NCI-H69 (cell line): ENCODE measurements around the gene ACER2.

Source experiments
- DNase-seq: peaks from one replicate; lab custom pipeline; 2025; lab: John Stamatoyannopoulos, UW

The ACER2 gene

GRCh38 chr9:19456426-19456825, 47.6 kb downstream of the ACER2 start:
- peak; percentile 34 for DNase-seq

GRCh38 chr9:19456996-19457692, 48.3 kb downstream of the ACER2 start:
- DNase-seq = peak; percentile 90

- no peak for DNase-seq
These were observed 48.8 kb downstream of the ACER2 start for GRCh38 chr9:19457693-19458009.

DNA sequence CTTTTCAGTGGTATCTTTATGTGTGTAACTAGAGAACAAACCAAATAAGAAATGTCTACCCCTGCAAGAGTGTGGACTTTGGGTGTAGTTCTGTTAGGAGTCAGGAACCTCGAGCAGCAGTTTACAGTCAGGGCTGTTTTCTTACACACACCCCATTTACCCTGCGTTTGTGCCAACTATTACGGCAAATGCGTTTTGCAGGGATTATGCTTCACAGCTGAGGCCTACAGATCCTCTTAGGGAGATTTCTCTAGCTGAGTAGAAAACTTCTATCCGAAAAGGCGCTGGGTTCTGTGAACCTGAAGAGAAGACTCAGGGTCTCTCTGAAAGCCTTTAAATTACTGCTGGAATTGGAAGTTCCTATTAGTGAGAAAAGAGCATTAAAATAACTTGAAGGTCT, 51.4 kb downstream of the ACER2 start:
- DNase-seq = no peak

- DNase-seq = no peak
These were observed 52.3 kb downstream of the ACER2 start for GRCh38 chr9:19461135-19461534.

GRCh38 chr9:19464061-19464763, 55.4 kb downstream of the ACER2 start:
- no peak for DNase-seq

GRCh38 chr9:19464764-19465585, 56.2 kb downstream of the ACER2 start:
- DNase-seq = peak; percentile 90

DNA sequence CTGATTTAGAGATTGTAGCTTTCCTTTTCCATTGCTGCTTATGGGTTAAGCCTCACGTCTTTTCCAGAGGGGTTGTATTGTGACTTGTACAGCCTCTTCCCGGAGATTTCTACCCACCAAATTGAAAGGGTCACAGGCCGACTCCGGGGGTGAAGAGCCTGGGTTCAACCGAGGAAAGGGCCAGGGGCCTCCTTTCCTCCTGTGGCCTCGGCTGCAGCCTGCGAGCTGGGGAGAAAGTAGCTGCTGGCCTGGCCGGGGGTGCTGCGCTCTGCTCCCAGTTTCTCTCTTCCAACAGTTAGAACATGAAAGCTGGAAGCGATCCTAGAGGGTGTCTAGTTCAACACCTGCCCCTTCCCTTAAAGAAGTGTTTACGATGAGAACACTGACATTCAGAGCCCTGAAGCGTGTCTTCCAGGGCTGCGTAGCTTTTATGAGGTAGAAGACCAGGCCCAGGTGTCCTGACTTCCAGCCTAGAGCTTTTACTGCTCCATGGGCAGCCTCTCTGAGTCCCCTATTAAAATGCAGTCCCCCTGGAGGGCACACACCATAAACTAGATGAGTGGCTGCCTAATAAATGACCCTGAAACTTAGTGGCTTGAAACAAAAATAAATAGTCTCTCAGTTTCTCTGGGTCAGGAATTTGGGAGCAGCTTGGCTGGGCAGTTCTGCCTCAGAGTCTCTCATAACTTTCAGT, 56.9 kb downstream of the ACER2 start:
- peak; percentile 31 for DNase-seq

- DNase-seq = no peak
These were observed 57.5 kb downstream of the ACER2 start for GRCh38 chr9:19466280-19466639.

DNA sequence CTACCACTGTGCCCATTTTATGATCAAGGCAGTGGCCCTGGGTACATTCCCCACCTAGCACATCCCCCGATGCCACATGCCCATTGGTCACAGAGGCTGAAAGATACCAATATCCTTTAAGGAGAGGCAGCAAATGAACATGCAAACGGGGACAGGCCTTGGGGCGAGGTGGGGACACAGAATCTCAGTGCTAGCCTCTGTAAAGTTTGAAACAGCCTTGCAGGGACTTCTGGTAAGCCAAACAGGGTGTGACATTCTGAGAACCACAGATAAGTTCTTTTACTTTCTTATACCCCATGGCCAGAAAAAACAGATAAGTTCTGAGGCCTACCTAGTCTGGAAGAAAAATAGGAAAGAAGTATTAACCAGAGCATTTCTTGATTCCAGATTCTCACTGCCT, 60.5 kb downstream of the ACER2 start:
- DNase-seq = no peak

DNA sequence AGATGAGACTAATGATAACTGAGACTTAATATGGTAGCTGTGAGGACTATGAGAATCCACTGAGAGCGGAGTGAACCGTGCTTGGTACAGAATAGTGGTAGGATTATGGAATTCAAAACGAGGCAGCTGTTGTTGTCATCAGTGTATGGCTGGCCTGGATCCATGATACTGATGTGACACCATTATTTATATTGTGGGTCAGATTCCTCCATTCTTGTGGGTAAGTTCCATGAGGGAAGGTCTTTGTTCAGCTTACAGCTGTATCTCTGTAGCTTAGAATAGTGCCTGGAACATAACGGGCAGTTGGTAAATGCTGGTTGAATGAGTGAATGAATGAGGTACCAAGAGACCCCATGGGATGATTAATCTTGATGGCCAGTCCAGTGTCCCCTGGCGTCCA, 61.8 kb downstream of the ACER2 start:
- no peak for DNase-seq

GRCh38 chr9:19470981-19471650, 62.3 kb downstream of the ACER2 start:
- no peak for DNase-seq

GRCh38 chr9:19471737-19472648, 63.2 kb downstream of the ACER2 start:
- DNase-seq = peak; percentile 82

GRCh38 chr9:19473605-19474004, 64.8 kb downstream of the ACER2 start:
- DNase-seq = peak; percentile 23

DNA sequence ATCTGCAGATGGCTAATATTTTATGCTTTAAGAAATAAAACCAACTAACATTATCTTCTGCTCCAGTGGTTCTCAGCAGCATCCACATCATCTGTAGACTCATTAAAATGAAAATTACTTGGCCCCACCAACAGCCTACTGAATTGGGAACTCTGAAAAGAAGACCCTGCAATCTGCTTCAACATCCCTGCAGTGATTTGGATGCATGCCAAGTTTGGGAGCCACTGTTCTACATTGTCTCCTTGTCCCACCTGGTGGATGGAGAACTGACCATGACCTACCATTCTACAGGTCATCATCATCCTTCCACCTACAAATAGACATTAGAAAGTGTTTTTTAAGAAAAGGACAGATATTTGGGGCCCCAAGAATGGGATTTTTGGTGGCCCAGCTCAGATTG, 71.1 kb downstream of the ACER2 start:
- DNase-seq = peak; percentile 87

GRCh38 chr9:19480345-19480744, 71.5 kb downstream of the ACER2 start:
- DNase-seq = no peak

- no peak for DNase-seq
These were observed 72.5 kb downstream of the ACER2 start for GRCh38 chr9:19481121-19481870.

GRCh38 chr9:19481971-19482404, 73.2 kb downstream of the ACER2 start:
- DNase-seq = no peak

DNA sequence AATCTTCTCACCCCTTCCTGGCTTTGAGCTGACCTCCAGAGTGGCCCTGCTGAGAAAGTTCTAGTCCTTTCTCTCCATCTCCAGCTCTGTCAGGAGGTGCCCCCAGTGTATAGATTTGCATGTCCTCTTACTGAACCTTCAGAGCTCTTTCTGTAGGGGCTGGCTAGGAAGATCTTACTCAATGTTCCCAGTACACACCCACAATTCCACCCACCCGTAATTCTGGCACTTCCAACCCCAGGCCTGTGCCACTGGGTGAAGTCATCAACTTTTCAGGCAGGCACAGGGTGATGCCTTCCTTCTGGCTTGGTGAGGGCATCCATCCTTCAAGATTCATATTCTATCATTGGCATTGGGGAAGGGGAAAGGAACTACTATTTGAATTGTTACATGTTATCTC, 75.9 kb downstream of the ACER2 start:
- no peak for DNase-seq

DNA sequence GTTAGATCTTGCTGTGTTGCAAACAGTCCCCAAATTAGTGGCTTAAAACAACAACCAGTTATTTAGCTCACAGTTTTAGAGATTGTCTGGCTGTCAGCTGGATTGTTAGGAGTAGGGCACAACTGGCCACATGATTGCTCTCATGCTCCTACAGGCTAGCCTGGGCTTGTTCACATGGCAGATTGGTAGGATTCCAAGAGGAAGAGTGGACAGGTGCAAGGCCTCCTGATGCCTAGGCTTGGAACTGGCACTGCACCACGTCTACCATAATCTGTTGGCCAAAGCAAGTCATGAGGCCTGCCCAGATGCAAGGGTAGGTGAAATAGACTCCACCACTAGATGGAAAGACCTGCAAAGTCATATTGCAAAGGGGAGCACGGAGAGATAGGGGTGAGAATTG, 76.4 kb downstream of the ACER2 start:
- peak; percentile 78 for DNase-seq
